HG03060 (cell line): ENCODE results near the gene MT3.

ENCODE experiments used
- ATAC-seq: cut with Tn5 transposase; IDR thresholded peaks from one replicate; pipeline ENCODE4 v1.9.1; 2021; ENCODE audit warnings: low read depth, moderate number of reproducible peaks; ENCODE audit not compliant: unreplicated experiment

MT3 gene

DNA sequence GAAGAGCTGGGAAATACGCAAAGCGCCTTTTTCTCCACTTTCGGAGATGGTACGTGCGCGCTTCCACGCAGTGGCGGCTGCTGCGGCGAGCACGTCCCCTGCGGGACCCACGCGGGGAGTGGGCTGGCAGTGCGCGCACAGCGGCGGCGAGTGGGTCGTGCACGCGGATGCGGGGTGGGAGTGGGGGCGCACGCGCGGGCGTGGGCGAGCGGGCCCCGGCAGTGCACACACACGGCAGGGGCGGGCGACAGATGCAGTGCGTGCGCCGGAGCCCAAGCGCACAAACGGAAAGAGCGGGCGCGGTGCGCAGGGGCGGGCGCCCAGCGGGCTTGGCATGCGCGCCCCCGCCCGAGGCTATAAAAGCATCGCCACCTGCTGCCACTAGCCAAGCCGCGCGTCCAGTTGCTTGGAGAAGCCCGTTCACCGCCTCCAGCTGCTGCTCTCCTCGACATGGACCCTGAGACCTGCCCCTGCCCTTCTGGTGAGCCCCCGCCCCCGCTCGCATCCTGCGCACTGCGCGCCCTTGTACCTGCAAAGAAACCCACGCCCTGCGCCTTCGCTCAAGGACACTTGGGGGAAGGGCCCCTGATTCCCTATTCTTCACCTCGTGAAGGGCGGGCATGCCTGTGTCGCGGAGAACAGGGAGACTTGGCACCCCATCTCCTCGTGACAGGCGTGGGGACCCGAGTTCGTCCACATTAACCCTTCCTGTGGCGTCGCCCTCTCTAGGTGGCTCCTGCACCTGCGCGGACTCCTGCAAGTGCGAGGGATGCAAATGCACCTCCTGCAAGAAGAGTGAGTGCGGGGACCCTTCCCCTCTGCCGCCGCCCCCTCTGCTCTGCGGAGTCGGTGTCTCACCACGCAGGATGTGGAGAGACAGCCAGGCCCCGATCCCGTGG is at the start of gene MT3:
MT3 (plus strand) TSS at position 388 of the 899 bp plus-strand sequence; CDS start at position 451, 63 bp downstream.
- no peak for ATAC-seq

DNA sequence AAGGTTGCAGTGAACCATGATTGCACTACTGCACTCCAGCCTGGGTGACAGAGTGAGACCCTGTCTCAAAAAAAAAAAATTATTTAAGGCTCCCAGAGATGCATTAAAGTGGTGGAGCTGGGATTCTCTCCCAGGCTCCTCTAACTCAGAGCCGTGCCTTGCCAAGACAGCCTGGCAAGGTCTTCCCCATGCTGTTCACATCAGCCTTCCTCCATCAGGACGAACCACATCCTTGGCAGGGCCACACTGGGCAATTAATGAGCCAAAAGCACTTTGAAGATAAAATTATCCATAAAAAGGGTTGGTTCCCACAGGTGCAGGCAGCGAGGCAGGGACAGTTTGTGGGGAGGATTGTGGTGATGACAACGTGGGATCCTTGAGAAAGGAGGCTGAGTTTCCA is 49.7 kb upstream of the MT3 start:
- ATAC-seq: no peak

- ATAC-seq: no peak
Observed at GRCh38 chr16:56542039-56542438, 47.3 kb upstream of the MT3 start.

DNA sequence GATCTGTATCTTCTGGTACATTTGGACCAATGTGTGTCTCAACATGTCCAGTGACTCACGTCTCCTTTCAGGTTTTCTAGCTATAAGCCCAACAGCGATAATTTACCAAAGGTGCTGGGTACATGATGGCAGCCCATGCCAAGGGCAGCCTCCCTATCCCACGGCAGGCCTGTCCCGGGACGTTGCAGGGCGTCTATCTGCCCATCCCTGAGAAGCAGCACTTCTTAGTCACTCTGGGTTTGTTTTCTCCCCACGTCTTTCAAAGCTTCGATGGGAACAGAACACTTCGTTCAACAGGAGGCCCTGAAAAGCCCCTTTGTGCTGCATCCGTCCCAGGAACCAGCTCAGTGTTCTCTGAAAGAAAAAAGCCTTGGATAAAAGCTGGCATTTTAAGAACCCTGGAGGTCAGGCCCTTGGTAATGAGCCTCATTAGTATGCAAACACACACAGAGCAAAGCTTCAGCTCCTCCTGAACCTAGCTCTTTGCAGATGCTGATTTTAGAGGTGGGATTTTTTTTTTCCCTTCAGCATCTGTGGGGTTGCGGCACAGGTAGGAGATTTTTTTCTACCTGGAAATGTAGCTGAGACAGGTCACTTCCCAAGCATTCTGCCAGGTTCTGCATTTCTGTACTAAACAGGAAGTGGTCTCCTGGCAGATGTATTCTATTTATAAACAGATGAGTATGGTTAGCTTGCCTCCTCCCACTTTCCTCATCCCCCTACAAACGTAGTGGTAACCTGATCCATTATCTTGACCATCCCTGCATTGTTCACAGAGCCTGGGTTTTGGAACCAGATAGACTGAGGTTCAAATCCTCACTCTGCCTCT is 42.0 kb upstream of the MT3 start:
- no peak for ATAC-seq

GRCh38 chr16:56547949-56548567 is 41.3 kb upstream of the MT3 start:
- ATAC-seq: no peak

DNA sequence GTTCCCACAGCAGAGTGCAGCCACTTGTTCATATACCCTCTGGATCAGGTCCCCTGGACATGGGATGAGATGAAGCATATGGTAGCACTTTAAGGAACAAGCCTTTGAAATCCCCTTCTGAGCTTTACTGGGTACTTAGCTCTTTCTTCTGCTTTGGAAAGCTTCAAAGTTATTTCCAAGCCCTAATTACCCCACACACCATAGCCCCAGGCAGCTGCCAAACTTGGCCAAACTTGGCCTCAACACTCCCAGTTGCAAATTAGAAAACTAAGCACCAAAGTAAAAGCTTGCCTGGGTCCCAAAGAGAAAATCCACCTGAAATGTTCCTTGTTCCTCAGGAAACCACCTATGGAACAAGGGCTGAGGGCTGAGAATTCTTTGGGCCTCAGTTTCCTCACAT is 40.2 kb upstream of the MT3 start:
- ATAC-seq: no peak

GRCh38 chr16:56549744-56550385 is 39.5 kb upstream of the MT3 start:
- ATAC-seq: no peak

GRCh38 chr16:56551796-56552738 is 37.3 kb upstream of the MT3 start:
- no peak for ATAC-seq

DNA sequence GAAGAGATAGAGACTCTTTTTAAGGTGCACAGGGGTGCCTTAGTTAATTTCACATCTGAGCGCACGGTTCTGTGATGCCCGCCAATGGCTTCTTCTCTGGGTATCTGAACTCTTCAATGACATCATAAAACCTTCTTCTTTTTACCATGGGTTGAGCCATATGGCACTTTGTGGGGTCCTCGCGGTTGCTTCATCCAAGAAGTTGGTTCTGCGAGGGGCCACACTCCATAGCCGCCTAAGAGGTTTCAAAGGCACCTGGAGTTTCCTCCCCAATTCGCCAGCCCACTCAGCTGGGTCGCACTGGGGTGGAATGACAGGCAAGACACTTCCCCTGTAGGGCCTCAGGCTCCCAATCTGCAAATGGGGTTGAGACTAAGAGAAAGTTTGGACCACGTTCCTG is 34.9 kb upstream of the MT3 start:
- no peak for ATAC-seq

GRCh38 chr16:56558024-56558747 is 31.1 kb upstream of the MT3 start:
- ATAC-seq: no peak

GRCh38 chr16:56559109-56559508 is 30.2 kb upstream of the MT3 start:
- ATAC-seq: no peak

- no peak for ATAC-seq
Observed at GRCh38 chr16:56560447-56560846, 28.9 kb upstream of the MT3 start.

GRCh38 chr16:56561126-56561525 is 28.2 kb upstream of the MT3 start:
- no peak for ATAC-seq

GRCh38 chr16:56564793-56565477 is 24.4 kb upstream of the MT3 start, which contains the start of gene MT4:
TSS of gene MT4 (plus strand) at chr16:56565073. CDS start at chr16:56565129, 56 bp downstream.
- ATAC-seq: no peak

DNA sequence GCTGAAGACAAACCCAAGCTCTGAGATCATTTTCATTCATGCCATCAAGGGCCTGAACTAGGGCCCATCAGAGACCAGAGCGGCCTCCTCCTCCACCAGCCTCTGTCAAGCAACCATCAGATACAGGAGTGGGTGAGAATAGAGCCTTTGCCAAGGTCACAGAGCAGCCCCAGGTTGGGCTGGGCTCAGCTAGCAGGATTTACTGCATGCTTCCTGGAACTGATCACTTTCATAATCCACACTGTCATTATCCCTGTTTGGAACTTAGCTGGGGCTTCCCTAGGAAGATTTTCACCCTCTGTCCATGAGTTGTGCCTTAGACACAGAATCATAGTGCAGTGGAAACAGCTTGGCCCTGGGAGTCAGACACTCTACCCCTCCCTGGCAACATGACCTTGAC is 19.4 kb upstream of the MT3 start:
- no peak for ATAC-seq

DNA sequence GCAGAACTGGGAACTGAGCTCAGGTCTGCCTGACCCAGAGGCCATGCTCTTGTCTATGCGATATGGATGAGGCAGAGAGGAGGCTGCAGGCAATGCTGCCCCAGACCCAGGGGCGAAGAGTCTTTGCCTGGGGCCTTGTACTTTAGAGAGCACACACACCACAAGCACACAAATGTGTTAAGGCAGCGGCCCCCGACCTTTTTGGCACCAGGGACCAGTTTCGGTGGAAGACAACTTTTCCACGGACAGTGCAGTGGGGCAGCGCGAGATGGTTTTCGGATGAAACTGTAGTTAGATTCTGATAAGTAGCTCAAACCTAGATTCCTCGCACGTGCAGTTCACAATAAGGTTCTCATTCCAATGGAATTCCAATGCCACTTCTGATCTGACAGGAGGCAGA is 17.8 kb upstream of the MT3 start:
- ATAC-seq: no peak

DNA sequence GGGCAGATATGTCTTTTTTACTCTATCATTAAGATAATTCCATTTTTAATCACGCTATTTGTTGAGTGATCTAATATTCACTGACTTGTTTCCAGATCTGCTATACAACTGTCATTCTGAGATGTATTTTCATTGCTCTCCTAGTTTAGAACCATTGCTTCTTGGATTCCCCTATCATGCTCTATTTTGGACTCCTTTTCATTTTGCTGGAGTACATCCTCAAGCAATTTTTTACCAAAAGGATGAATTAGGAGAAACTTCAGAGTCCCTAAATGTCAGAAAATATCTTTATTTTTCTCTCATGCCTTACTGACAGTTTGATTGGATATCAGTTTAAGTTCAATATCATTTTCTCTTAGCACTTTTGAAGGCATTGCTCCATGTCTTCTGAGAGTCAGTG is 14.7 kb upstream of the MT3 start:
- ATAC-seq: no peak

- ATAC-seq: no peak
Observed at GRCh38 chr16:56576585-56577299, 12.6 kb upstream of the MT3 start.
